OCI-LY1 (cell line): ENCODE results near the gene PTPRN2.

ENCODE experiments used
- CTCF ChIP-seq: fragments of 200-600 bp; sonication (generic), shearing (Covaris generic); IDR thresholded peaks from 2 replicates; pipeline ENCODE4 v1.5.1; 2017; ENCODE audit warnings: mild to moderate bottlenecking, antibody characterized with exemption, low read length, moderate library complexity, mixed read lengths
- EZH2 ChIP-seq: fragments of 200-600 bp; sonication (generic), shearing (Covaris generic); IDR thresholded peaks from 2 replicates; pipeline ENCODE4 v1.8.0; 2017; ENCODE audit warnings: borderline replicate concordance, mixed run types, mild to moderate bottlenecking, antibody characterized with exemption, low read length, moderate library complexity, mixed read lengths

- no peak for TF ChIP-seq CTCF
- TF ChIP-seq EZH2: no peak
These were observed 792.4 kb downstream of the PTPRN2 start for GRCh38 chr7:157795199-157795598.
